Pancreas (tissue), 10 donors: ENCODE data around the gene HINT2. TPM values are rescaled to one million over a fixed set of nuclear protein-coding genes. Genes with fewer than 3 reads are reported as not detected.

Experiments
- ATAC-seq, 4 donors: fragments of 200-7000 bp; cut with Tn5 transposase; one replicate each; pipeline versions ENCODE4 v1.8.0 to v1.9.1; 2020; ENCODE audit warnings: mild to moderate bottlenecking in 4 of 4, moderate library complexity in 4 of 4
- DNase-seq, 6 donors: peaks; one replicate each; pipeline ENCODE4 v3.0.0-alpha.2; 2020
- FAIRE-seq: peaks from 2 replicates; lab custom pipeline; 2012; peaks lifted over from hg19 to GRCh38; lab: Jason Lieb, UNC
- H3K27ac ChIP-seq, 4 donors: fragments of 200-600 bp; sonication (generic); 1 replicate in 3 of 4; 2 replicates in 1 of 4; pipeline versions ENCODE4 v1.5.0 to v1.8.0; 2020
- H3K27me3 ChIP-seq, 4 donors: fragments of 200-600 bp; one replicate each; pipeline ENCODE4 v1.8.0; 2021
- H3K36me3 ChIP-seq, 3 donors: fragments of 200-600 bp; sonication (generic) in 1 of 3; one replicate each; pipeline versions ENCODE4 v1.5.0 to v1.8.0; 2020 to 2021
- H3K4me1 ChIP-seq, 3 donors: fragments of 200-600 bp; one replicate each; pipeline ENCODE4 v1.8.0; 2021
- H3K4me3 ChIP-seq, 4 donors: fragments of 200-600 bp; sonication (generic) in 2 of 4; one replicate each; pipeline versions ENCODE4 v1.5.0 to v1.8.0; 2020 to 2021
- H3K9me3 ChIP-seq, 4 donors: fragments of 200-600 bp; one replicate each; pipeline ENCODE4 v1.8.0; 2021
- WGBS, 2 donors: extraction: QIAGEN DNeasy Blood & Tissue Kit; methylation state at CpG; one replicate each; pipeline ENCODE4 v1.1.7; 2013; 5-methylcytosine and 5-hydroxymethylcytosine counted together
- intact Hi-C, 3 donors: fragments of 100-400 bp; cut with DNase I; formaldehyde crosslinking; loops; one replicate each; pipeline versions ENCODE4 v1.11.1 to v1.14.2; 2022
- polyA plus RNA-seq, 2 donors: library from polyadenylated mRNA; stranded (reverse); fragments of 200-250 nt; gene quantifications; one replicate each; pipeline ENCODE4 v1.2.3, GENCODE V29; 2013
- total RNA-seq, 6 donors: library from RNA; stranded (reverse); fragmentation: NEBNext Ultra II Directional in 4 of 6; extraction: Animal tissue kit (Norgen Biotek cat#: 25700) in 4 of 6; gene quantifications; one replicate each; pipeline versions ENCODE4 v1.2.1 to v1.2.4, GENCODE V29; 2021 to 2023
- TF ChIP-seq, protein P1 (sequence below), 4 donors: fragments of 200-600 bp; sonication (generic) in 3 of 4; IDR thresholded peaks; one replicate each; pipeline versions ENCODE4 v1.5.0 to v1.8.0; 2021; ENCODE audit warnings: antibody characterized with exemption in 4 of 4
- donor health status: healthy with polysubstance abuse.
- donor health status: DM: no; HTN: no; CAD: no; lungs with moderate emphysema.
- donor health status: DM: no; HTN: no; CAD: no.
- donor health status: control.
- donor health status: control.
- donor health status: Bipolar disorder and iron deficiency.
- donor health status: DM: yes; HTN: yes; CAD: no.
- donor health status: DM: no; HTN: no; CAD: no.
- donor health status: DM: no; HTN: no; CAD: no.
- donor health status: DM: yes; HTN: yes; CAD: no.

HINT2 gene
- total and polyA plus RNA-seq, 8 donors = 20.6 to 64.2 (median 34.0) TPM

- H3K9me3 ChIP-seq = no peaks in the 10 kb centered on the region
- intact Hi-C loops = no loop called here
- no peak for FAIRE-seq
- DNase-seq = no peak
- peak overlapping the region in 3 of 4 donors; percentile 69 to 81 (median 71) for H3K4me3 ChIP-seq
- H3K36me3 ChIP-seq = no peaks in the 10 kb centered on the region
- TF ChIP-seq, protein P1, sequence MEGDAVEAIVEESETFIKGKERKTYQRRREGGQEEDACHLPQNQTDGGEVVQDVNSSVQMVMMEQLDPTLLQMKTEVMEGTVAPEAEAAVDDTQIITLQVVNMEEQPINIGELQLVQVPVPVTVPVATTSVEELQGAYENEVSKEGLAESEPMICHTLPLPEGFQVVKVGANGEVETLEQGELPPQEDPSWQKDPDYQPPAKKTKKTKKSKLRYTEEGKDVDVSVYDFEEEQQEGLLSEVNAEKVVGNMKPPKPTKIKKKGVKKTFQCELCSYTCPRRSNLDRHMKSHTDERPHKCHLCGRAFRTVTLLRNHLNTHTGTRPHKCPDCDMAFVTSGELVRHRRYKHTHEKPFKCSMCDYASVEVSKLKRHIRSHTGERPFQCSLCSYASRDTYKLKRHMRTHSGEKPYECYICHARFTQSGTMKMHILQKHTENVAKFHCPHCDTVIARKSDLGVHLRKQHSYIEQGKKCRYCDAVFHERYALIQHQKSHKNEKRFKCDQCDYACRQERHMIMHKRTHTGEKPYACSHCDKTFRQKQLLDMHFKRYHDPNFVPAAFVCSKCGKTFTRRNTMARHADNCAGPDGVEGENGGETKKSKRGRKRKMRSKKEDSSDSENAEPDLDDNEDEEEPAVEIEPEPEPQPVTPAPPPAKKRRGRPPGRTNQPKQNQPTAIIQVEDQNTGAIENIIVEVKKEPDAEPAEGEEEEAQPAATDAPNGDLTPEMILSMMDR (IDR thresholded peaks at IDR 0.05) = no peak
- peaks cover 12 to 30% (median 24%) of the 10 kb centered on the region in 3 donors for H3K4me1 ChIP-seq
- no peak for ATAC-seq
- 23 to 35% methylated on average over 2 of the region's 2 CpGs for WGBS, 2 donors
- H3K27me3 ChIP-seq = no peaks in the 10 kb centered on the region
- H3K27ac ChIP-seq = peak overlapping the region in 2 of 4 donors; percentile 90 to 94
Measured at GRCh38 chr9:35829764-35830096, 14.9 kb upstream of the HINT2 start.

DNA sequence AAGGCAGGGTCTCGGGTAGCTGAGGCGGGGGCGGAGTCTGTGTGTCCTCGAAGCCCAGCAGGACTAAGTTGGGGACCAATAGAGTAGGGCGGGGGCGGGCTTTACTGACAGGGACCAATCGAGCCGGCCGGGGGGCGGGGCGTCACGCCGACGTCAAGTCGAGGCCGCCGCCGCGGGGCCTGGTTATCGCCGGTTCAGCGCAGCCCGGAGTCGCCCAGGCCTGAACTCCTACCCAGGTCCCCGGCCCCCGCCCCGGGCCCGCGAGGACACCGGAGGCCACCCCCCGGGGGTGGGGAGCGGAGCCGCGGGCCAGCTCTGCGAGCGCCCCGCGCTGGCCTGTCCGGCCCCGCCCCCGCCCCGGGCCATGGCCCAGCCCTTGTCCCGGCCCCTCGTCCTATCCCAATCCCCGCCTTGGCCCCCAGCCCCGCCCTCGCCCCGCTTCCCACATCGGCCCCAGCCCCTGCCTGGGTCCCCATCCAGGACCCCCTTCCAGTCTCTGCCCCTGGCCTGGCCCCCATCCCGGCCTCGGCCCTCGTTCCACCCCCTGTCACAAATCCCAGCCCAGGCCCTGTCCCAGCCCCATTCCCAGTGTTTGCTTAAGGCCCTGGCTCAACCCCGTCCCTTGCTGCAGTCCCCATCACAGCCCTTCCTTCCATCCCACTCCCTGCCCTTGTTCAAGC lies 14.4 kb upstream of the HINT2 start, which contains the start of gene TMEM8B:
TMEM8B (plus strand) TSS at position 145 of the 680 bp plus-strand sequence; CDS start at position 365, 220 bp downstream.
- Histone ChIP-seq H3K4me3 (peak within 1 kb of the TSS; percentile 46 to 81 (median 70)), H3K27me3 (no peaks in the 10 kb centered on the region), H3K4me1 (peaks cover 8 to 26% (median 19%) of the 10 kb centered on the region in 3 donors), H3K9me3 (no peaks in the 10 kb centered on the region), H3K27ac (peak within 1 kb of the TSS; percentile 76 to 94 (median 86)), H3K36me3 (no peaks in the 10 kb centered on the region)
- intact Hi-C loops = no loop called here
- 0 to 1% methylated on average over 20 to 53 of the region's 53 CpGs for WGBS, 2 donors
- TF ChIP-seq, protein P1 (IDR thresholded peaks at IDR 0.05) = no peak
- DNase-seq (peak; percentile 92 to 98 (median 97)), ATAC-seq (peak; percentile 83 to 89 (median 86)), FAIRE-seq (no peak)

DNA sequence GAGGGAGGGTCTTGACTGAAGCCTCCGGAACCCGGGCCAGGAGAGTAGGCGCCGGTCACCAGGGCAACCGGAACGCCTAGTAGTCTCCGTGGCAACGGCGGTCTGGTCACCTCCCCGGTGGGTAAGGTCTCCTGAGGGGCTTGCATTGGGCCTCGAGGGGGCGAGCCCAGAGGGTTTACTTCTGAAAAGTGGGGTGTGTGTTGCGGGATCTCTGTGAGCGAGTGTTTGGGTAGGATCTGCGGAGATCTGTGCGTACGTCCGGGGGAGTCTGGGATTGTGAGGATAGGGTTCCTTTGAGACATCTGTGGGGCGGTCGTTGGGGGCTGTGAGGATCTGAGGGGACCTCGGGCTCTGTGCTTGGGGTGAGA lies 13.9 kb upstream of the HINT2 start, which contains the start of gene FAM221B:
FAM221B (minus strand) TSS at position 17 of the 368 bp plus-strand sequence. CDS start 2,571 bp downstream, outside the sequence.
- Histone ChIP-seq H3K9me3 (no peaks in the 10 kb centered on the region), H3K27ac (peak within 1 kb of the TSS; percentile 76 to 94 (median 86)), H3K4me3 (peak within 1 kb of the TSS; percentile 46 to 81 (median 70)), H3K4me1 (peaks cover 6 to 23% (median 16%) of the 10 kb centered on the region in 3 donors), H3K27me3 (no peaks in the 10 kb centered on the region), H3K36me3 (no peaks in the 10 kb centered on the region)
- ATAC-seq (peak in 2 of 4 donors; percentile 1 to 2), DNase-seq (peak in 4 of 6 donors; percentile 54 to 75 (median 62)), FAIRE-seq (no peak)
- TF ChIP-seq, protein P1 (IDR thresholded peaks at IDR 0.05) = no peak
- intact Hi-C loops = no loop called here
- WGBS, 2 donors = 0 to 1% methylated on average over 21 of the region's 21 CpGs

- intact Hi-C loops = no loop called here
- H3K27me3 ChIP-seq = no peaks in the 10 kb centered on the region
- DNase-seq (no peak), FAIRE-seq (no peak), ATAC-seq (no peak)
- no peaks in the 10 kb centered on the region for H3K36me3 ChIP-seq
- 76 to 85% methylated on average over 3 of the region's 3 CpGs for WGBS, 2 donors
- H3K4me1 ChIP-seq = peaks cover 5 to 11% (median 6%) of the 10 kb centered on the region in 3 donors
- no peak overlapping the region for H3K4me3 ChIP-seq
- H3K9me3 ChIP-seq = no peaks in the 10 kb centered on the region
- TF ChIP-seq, protein P1 (IDR thresholded peaks at IDR 0.05) = no peak
- H3K27ac ChIP-seq = no peak overlapping the region
Measured at GRCh38 chr9:35827486-35827885, 12.6 kb upstream of the HINT2 start.
